Kidney glomerular epithelial cell (primary cell): ENCODE data around the gene ADORA2B.
"Not testable (repeated sequence)": the region's sequence is repeated elsewhere in the genome, so short reads cannot be mapped to it uniquely, and the experiment has no call there.

Experiments
- DNase-seq: peaks from one replicate; lab custom pipeline; 2025; lab: John Stamatoyannopoulos, UW

The ADORA2B gene

GRCh38 chr17:15944759-15945526, at the start of gene ADORA2B:
Gene ADORA2B (plus strand): TSS chr17:15945130. CDS start chr17:15945249, 119 bp downstream.
- DNase-seq, result peak; percentile 35

- no peak for DNase-seq
These were observed 48.7 kb upstream of the ADORA2B start for GRCh38 chr17:15896277-15896676.

DNA sequence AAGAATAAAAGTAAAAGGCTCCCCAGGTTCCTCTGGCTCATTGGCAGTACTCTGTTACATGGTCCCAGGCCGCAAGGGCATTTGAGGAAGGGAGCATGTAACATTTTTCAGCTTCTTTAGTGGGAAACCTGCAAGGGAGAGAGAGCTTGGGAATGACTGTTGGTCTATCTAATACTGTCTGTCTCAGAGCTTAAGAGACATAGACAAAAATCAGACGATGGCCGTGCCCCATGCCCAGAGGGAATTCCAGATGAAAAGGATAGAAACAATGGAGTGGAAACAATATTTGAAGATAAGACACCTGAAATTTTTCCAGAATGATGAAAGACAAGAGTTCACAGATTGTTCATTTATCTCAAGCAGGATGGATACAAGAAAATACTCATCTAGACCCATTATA, 48.1 kb upstream of the ADORA2B start:
- no peak for DNase-seq

DNA sequence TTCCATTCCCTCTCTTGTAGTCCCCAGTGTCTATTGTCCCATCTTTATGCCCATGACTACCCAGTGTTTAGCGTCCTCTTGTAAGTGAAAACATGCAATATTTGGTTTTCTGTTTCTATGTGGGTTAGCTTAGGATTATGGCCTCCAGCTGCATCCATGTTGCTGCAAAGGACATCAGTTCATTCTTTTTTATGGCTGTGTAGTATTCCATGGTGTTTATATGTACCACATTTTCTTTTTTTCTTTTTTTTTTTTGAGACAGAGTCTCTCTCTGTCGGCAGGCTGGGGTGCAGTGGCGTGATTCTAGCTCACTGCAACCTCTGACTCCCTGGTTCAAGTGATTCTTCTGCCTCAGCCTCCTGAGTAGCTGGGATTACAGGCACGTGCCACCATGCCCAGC, 45.3 kb upstream of the ADORA2B start:
- DNase-seq, result not testable (repeated sequence)

DNA sequence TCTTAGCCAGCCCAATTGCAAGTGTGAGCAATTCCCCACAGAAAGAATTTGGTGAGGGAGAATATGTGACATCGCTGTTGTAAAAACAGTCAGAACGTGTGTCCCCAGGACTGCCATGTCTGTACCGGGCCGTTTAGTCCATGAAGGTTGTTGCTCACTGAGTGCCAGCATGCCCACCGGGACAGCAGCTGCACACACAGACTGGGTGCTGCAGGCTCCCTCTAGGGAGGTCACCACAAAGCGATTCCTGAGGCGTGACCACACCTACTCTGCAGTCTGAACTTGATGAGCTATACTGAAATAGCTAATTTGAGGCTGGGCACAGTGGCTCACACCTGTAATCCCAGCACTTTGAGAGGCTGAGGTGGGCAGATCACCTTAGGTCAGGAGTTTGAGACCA, 44.1 kb upstream of the ADORA2B start:
- DNase-seq, result no peak

DNA sequence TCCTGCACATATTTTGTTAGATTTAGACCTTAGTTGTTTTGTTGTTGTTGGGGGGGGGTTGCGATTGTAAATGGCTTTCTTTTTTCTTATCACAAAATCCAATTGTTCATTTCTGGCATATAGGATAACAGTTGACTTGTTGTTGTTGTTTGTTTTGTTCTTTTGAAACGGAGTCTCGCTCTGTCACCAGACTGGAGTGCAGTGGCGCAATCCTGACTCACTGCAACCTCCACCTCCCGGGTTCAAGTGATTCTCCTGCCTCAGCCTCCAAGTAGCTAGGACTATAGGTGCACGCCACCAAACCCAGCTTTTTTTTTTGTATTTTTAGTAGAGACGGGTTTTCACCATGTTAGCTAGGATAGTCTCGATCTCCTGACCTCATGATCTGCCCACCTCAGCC, 39.7 kb upstream of the ADORA2B start:
- DNase-seq, result not testable (repeated sequence)

- no peak for DNase-seq
These were observed 37.6 kb upstream of the ADORA2B start for GRCh38 chr17:15907290-15907689.

DNA sequence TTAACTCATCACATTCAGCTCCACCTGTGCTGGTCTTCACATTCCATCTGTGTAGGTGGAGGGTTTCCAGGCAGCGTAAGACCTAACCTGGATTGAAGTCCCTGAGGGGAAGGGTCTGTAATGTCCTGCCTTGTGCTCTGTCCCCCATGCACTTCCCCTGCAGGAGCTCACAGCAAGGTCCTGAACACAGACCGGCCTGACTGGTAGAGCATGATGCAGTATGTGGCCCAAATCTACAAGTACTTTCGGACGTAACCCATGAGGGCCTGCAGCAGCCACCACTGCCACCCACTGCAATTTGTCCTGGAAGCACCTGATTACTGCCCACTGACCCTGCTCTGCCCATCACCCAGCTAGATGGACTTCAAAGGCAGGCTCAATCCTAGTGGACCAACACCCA, 36.6 kb upstream of the ADORA2B start:
- no peak for DNase-seq

DNA sequence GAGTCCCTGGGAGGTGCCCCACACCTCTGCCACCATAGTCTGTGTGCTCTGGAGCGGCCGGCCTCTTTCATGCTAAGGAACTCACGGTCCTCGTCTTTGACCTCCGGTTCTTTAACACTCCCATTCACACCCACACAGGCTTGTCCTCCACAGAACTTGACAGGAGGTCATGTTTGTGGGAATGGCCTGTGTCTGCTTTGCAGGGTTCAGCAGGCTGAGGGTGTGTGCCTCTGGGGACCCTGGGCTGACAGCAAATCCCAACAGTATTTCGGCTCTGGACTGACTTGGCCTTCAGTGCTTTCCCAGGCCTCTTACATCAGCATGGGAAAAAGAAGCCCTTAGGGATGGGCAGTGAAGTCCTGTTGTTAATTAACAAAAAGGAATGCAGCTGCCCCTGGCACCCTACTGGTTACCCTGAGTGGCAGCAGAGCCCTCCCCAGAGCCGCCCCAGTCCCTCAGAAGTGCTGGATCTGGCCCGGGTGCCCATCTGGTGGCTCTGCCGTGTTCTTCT, 35.4 kb upstream of the ADORA2B start:
- DNase-seq, result no peak

DNA sequence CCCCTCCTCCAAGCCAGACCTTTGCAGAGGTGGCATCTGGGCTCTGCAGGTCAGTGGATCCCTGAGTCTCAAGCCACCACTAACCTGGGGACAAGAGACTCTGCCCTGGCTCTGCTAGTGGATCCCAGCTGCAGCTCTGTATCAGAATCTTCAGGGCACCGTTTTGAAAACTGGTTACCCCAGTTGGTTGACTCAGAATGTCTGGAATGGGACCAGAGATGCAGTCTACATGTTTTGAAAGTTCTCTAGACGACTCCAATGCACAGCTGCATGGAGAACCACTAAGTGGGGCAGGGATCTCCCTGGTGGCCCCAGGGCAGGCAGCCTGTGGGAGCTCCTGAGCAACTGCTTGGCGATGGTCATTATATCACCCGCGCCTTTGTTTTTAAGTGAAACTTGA, 34.1 kb upstream of the ADORA2B start:
- no peak for DNase-seq

GRCh38 chr17:15911701-15912100, 33.2 kb upstream of the ADORA2B start:
- DNase-seq, result not testable (repeated sequence)

GRCh38 chr17:15912416-15912955, 32.4 kb upstream of the ADORA2B start:
- DNase-seq, result no peak

- DNase-seq, result no peak
These were observed 31.1 kb upstream of the ADORA2B start for GRCh38 chr17:15913826-15914225.

DNA sequence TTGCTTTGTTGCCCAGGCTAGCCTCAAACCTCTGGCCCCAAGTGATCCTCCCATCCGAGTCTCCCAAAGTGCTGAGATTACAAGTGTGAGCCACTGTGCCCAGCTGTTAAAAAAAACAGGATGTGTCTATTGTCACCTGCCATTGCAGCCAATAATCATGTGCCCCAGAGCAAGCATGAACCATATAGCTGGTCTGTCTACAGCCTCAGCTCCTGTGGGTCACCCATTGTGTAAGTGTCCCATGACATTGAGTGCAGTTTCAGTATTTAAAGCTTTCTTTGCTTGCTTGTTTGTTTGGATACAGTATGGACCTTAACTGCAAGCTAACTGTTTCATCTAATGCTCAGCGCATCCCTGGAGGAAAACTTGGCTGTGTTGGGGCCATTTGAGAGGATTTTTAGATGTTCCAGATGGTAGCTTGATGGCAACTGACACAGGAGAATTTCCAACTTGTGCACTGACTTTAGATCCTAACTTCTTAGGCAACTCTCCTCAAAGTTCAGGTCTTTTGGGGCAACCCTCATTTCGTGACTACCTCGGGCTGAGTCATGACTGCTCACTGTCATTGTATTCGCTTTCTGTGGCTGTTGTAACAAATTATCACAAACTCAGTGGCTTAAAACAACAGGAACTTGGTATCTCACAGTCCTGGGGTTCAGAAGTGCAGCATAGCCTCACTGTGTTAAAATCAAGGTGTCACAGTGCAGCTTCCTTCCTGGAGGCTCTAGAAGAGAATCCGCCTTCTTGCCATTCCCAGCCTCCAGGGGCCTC, 30.3 kb upstream of the ADORA2B start:
- no peak for DNase-seq

DNA sequence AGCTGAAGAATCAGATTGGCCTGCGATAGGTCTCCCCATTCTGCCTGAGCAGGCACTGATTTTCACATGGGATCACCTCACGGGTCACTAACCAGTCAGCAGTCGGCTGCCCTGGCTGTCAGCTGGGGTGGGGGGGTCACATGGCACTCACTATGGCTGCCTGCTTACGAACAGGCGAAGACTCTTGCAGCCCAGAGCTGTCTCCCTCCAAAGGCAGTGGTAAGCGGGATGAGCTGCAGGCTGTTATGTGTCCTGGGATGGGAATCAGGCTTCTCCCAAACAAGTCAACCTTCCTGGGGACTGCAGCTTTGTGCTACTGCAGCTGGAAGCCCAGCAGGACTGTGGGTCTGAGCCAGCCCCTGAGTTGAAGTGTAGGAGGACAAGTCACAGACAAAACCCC, 29.0 kb upstream of the ADORA2B start:
- DNase-seq, result no peak

DNA sequence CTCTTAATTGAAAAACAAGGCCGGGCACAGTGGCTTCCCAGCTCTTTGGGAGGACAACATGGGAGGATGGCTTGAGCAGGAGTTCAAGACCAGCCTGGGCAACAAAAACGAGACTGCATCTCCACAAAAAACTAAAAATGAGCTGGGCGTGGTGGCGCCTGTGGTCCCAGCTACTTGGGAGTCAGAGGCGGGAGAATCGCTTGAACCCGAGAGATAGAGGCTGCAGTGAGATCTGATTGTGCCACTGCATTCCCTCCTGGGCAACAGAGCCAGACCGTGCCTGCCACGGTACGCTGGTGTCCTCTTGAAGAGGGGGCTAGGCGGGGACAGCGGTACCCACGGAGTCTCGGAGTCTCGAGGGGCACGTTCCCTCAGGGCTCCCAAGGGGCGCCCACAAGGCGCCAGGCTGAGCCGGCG, 27.9 kb upstream of the ADORA2B start:
- no peak for DNase-seq

- DNase-seq, result no peak
These were observed 27.4 kb upstream of the ADORA2B start for GRCh38 chr17:15917438-15918027.

GRCh38 chr17:15918261-15918660, 26.7 kb upstream of the ADORA2B start:
- DNase-seq, result no peak

- DNase-seq, result no peak
These were observed 26.2 kb upstream of the ADORA2B start for GRCh38 chr17:15918661-15919259.

- no peak for DNase-seq
These were observed 25.5 kb upstream of the ADORA2B start for GRCh38 chr17:15919466-15919865.

- DNase-seq, result no peak
These were observed 24.1 kb upstream of the ADORA2B start for GRCh38 chr17:15920758-15921239.

DNA sequence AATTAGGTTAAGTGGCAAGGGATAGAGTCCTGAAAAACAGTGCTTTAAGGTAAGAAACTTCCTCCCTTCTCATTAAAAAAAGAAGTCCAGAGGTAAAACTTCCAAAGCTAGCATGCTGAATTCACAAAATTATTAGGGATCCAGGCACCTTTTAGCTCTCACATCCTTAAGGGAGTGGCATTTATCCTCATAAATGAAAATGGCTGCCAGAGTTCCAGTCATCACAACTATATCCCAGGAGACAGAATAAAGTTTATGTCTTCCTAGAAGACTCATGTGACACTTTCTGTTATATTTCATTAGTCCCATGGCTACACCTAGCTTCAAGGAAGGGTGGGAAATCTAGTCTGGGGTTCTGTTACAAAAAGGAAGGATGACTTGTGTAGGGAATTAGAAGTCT, 23.3 kb upstream of the ADORA2B start:
- DNase-seq, result no peak
